Large intestine (tissue), 3 donors: ENCODE data around the gene SPINDOC. TPM values are rescaled to one million over a fixed set of nuclear protein-coding genes. Genes with fewer than 3 reads are reported as not detected.
A peak's percentile ranks its signal among the peaks of the same experiment; 100 is the strongest.

Source experiments
- DNase-seq, 2 donors: peaks; one replicate each; pipeline versions ENCODE4 v3.0.0 to v3.0.0-alpha.2; 2013
- H3K27ac ChIP-seq: one replicate; pipeline ENCODE4 v1.5.1; 2013; ENCODE audit warnings: low read length
- H3K27me3 ChIP-seq: 2 replicates; pipeline ENCODE4 v1.6.1; 2013; ENCODE audit warnings: low read length; ENCODE audit not compliant: control insufficient read depth, insufficient read depth
- H3K36me3 ChIP-seq: 2 replicates; pipeline ENCODE4 v1.6.1; 2013; ENCODE audit warnings: low read length; ENCODE audit not compliant: control insufficient read depth, insufficient read depth
- H3K4me1 ChIP-seq: one replicate; pipeline ENCODE4 v1.6.1; 2013; ENCODE audit warnings: low read length; ENCODE audit not compliant: control insufficient read depth, insufficient read depth
- H3K4me3 ChIP-seq: one replicate; pipeline ENCODE4 v1.5.1; 2013; ENCODE audit warnings: low read length
- H3K9me3 ChIP-seq: one replicate; pipeline ENCODE4 v1.6.1; 2013; ENCODE audit warnings: mild to moderate bottlenecking, low read depth, low read length, moderate library complexity; ENCODE audit not compliant: control insufficient read depth
- WGBS: methylation state at CpG from one replicate; pipeline ENCODE4 v1.1.5; 2013; ENCODE audit warnings: low lambda C conversion rate; ENCODE audit not compliant: insufficient coverage; 5-methylcytosine and 5-hydroxymethylcytosine counted together
- polyA plus RNA-seq: library from polyadenylated mRNA; unstranded; fragments of 120-200 nt; gene quantifications from one replicate; pipeline ENCODE4 v1.2.1, GENCODE V29; 2013

Gene SPINDOC
- polyA plus RNA-seq, 1 donor: 21.9 TPM

GRCh38 chr11:63869683-63870082, 56.4 kb downstream of the SPINDOC start:
- WGBS: no CpG with 5 or more reads among the region's 8 CpGs
- Histone ChIP-seq H3K27me3 (no peaks in the 10 kb centered on the region), H3K27ac (peak overlapping the region; percentile 61), H3K36me3 (peaks cover 3% of the 10 kb centered on the region), H3K4me1 (peaks cover 71% of the 10 kb centered on the region), H3K4me3 (no peak overlapping the region), H3K9me3 (no peaks in the 10 kb centered on the region)
- no peak for DNase-seq

- no peak overlapping the region for H3K27ac ChIP-seq
- H3K4me1 ChIP-seq: peaks cover 74% of the 10 kb centered on the region
- DNase-seq: no peak
- WGBS: no CpG with 5 or more reads among the region's 14 CpGs
- H3K36me3 ChIP-seq: peaks cover 3% of the 10 kb centered on the region
- H3K4me3 ChIP-seq: no peak overlapping the region
- no peaks in the 10 kb centered on the region for H3K27me3 ChIP-seq
- no peaks in the 10 kb centered on the region for H3K9me3 ChIP-seq
Measured at GRCh38 chr11:63870351-63871140, 57.3 kb downstream of the SPINDOC start.

GRCh38 chr11:63871962-63872799, 58.9 kb downstream of the SPINDOC start:
- H3K27ac ChIP-seq: peak overlapping the region; percentile 86
- H3K4me1 ChIP-seq: peaks cover 61% of the 10 kb centered on the region
- H3K36me3 ChIP-seq: peaks cover 8% of the 10 kb centered on the region
- peak; percentile 92 to 96 for DNase-seq
- H3K4me3 ChIP-seq: peak overlapping the region; percentile 2
- no peaks in the 10 kb centered on the region for H3K9me3 ChIP-seq
- H3K27me3 ChIP-seq: no peaks in the 10 kb centered on the region
- 0% methylated on average over 1 of the region's 11 CpGs for WGBS

- no CpG with 5 or more reads among the region's 5 CpGs for WGBS
- peaks cover 9% of the 10 kb centered on the region for H3K36me3 ChIP-seq
- peak overlapping the region; percentile 86 for H3K27ac ChIP-seq
- no peaks in the 10 kb centered on the region for H3K9me3 ChIP-seq
- no peak overlapping the region for H3K4me3 ChIP-seq
- H3K27me3 ChIP-seq: no peaks in the 10 kb centered on the region
- H3K4me1 ChIP-seq: peaks cover 60% of the 10 kb centered on the region
- peak in 1 of 2 donors; percentile 59 for DNase-seq
Measured at GRCh38 chr11:63872800-63873197, 59.5 kb downstream of the SPINDOC start.

- Histone ChIP-seq H3K4me1 (peaks cover 60% of the 10 kb centered on the region), H3K27me3 (no peaks in the 10 kb centered on the region), H3K27ac (peak overlapping the region; percentile 21), H3K9me3 (no peaks in the 10 kb centered on the region), H3K4me3 (no peak overlapping the region), H3K36me3 (peaks cover 10% of the 10 kb centered on the region)
- no peak for DNase-seq
- no CpG with 5 or more reads among the region's 5 CpGs for WGBS
Measured at GRCh38 chr11:63873311-63873710, 60.1 kb downstream of the SPINDOC start.

GRCh38 chr11:63874511-63874910, 61.3 kb downstream of the SPINDOC start:
- H3K27me3 ChIP-seq: no peaks in the 10 kb centered on the region
- peak; percentile 37 to 76 for DNase-seq
- no CpG with 5 or more reads among the region's 6 CpGs for WGBS
- peak overlapping the region; percentile 18 for H3K27ac ChIP-seq
- peaks cover 54% of the 10 kb centered on the region for H3K4me1 ChIP-seq
- no peak overlapping the region for H3K4me3 ChIP-seq
- no peaks in the 10 kb centered on the region for H3K9me3 ChIP-seq
- peaks cover 15% of the 10 kb centered on the region for H3K36me3 ChIP-seq

GRCh38 chr11:63875506-63876065, 62.3 kb downstream of the SPINDOC start:
- WGBS: no CpG with 5 or more reads among the region's 8 CpGs
- H3K36me3 ChIP-seq: peaks cover 15% of the 10 kb centered on the region
- H3K27ac ChIP-seq: no peak overlapping the region
- no peak for DNase-seq
- H3K27me3 ChIP-seq: no peaks in the 10 kb centered on the region
- H3K4me3 ChIP-seq: no peak overlapping the region
- H3K4me1 ChIP-seq: peaks cover 49% of the 10 kb centered on the region
- H3K9me3 ChIP-seq: no peaks in the 10 kb centered on the region

- Histone ChIP-seq H3K27ac (no peak overlapping the region), H3K9me3 (no peaks in the 10 kb centered on the region), H3K4me3 (no peak overlapping the region), H3K36me3 (peaks cover 15% of the 10 kb centered on the region), H3K4me1 (peaks cover 47% of the 10 kb centered on the region), H3K27me3 (no peaks in the 10 kb centered on the region)
- DNase-seq: no peak
- no CpG with 5 or more reads among the region's 6 CpGs for WGBS
Measured at GRCh38 chr11:63876616-63877015, 63.4 kb downstream of the SPINDOC start.
